ENCODE data around the gene MTMR12.

DNA sequence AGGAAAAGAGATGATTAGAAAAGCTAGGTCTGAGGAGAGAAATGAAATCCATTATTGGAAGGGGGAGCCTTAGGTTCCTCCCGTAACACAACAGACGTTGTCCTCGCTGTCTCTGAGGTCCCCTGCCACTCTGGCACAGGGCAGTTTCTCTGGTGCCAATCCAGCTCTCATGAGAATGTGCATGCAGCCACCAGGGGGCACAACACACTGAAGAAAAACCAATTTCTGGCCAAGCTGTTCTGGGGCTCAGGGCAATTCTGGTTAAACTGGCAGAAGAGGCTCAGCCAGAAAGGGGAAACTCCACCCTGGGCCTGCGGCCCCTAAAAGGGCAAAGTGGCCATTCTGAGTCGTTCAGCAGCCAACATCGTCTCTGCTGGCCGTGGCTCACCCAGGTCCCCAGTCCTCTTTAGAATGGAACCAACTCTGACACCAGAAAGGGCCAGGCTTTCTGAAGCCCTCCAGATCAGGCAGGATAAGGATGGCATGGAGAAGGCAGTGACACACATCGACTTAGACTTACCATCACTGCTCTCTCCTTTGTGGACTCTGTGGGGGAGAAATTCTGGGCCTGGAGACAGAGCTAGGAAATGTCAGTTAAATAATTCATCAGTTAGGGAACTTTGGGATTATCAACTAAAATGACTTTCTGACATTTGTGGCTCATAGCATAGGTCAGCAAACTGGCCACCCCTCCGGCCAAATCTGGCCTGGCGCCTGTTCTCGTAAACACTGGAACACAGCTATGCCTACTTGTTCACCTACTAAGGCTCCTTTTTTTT is 80.1 kb downstream of the MTMR12 start:
- TF ChIP-seq EZH2phosphoT487 (IDR thresholded peaks at IDR 0.05; ENCODE audit: borderline replicate concordance, low read depth, low read length) = no peak
- TF ChIP-seq, protein P1, sequence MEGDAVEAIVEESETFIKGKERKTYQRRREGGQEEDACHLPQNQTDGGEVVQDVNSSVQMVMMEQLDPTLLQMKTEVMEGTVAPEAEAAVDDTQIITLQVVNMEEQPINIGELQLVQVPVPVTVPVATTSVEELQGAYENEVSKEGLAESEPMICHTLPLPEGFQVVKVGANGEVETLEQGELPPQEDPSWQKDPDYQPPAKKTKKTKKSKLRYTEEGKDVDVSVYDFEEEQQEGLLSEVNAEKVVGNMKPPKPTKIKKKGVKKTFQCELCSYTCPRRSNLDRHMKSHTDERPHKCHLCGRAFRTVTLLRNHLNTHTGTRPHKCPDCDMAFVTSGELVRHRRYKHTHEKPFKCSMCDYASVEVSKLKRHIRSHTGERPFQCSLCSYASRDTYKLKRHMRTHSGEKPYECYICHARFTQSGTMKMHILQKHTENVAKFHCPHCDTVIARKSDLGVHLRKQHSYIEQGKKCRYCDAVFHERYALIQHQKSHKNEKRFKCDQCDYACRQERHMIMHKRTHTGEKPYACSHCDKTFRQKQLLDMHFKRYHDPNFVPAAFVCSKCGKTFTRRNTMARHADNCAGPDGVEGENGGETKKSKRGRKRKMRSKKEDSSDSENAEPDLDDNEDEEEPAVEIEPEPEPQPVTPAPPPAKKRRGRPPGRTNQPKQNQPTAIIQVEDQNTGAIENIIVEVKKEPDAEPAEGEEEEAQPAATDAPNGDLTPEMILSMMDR (conservative IDR thresholded peaks at IDR 0.05; ENCODE audit: low read length) = peak; percentile 91
